ENCODE measurements around the gene RRAS2. TPM values are rescaled to one million over a fixed set of nuclear protein-coding genes. Genes with fewer than 3 reads are reported as not detected.
"Not testable (repeated sequence)": the region's sequence is repeated elsewhere in the genome, so short reads cannot be mapped to it uniquely, and the experiment has no call there.

RRAS2 gene
- total RNA-seq, 1 experiment from 2014 or later: 158 TPM

DNA sequence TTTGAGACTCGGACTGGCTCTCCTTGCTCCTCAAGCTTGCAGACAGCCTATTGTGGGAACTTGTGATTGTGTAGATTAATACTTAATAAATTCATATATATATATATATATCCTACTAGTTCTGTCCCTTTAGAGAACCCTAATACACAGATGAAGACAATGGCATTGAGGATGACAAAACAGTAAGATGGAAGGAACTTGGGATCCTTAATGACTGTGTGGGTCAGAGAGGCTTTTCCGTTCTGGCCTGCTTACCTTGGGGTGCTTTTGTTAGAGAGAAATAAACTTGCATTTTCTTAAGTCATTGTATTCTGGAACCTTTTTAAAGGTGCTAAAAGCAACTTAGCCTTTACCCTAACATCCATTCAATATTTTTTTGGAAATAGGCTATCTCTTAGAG is 49.6 kb upstream of the RRAS2 start:
- no peak overlapping the region for H3K4me3 Mint-ChIP-seq
- H3K27ac Mint-ChIP-seq: no peak overlapping the region
- Histone ChIP-seq H3K4me2 (ENCODE audit: insufficient read depth, insufficient read length, low read length) (no peak overlapping the region), H3K23me2 (ENCODE audit: insufficient read length, low read depth, low read length, poor library complexity, severe bottlenecking) (no peaks in the 10 kb centered on the region), H3K79me1 (ENCODE audit: insufficient read depth, low read depth, low read length, poor library complexity, severe bottlenecking) (no peaks in the 10 kb centered on the region), H2BK15ac (ENCODE audit: low read depth, low read length) (no peak overlapping the region), H3K4me1 (ENCODE audit: insufficient read depth, low read length) (peaks cover 10% of the 10 kb centered on the region; the same call in 1 of the 2 replicates), H3K14ac (ENCODE audit: insufficient read depth, low read length) (no peak overlapping the region), H3K27ac (ENCODE audit: insufficient read length, low read depth, low read length) (no peak overlapping the region), H3K9me3 (ENCODE audit: control insufficient read depth, low read depth, low read length) (no peaks in the 10 kb centered on the region), H3K56ac (ENCODE audit: insufficient read length, low read depth, low read length) (no peak overlapping the region), H2AK5ac (ENCODE audit: insufficient read length, low read length) (no peak overlapping the region), H4K5ac (ENCODE audit: insufficient read length, low read depth, low read length) (no peak overlapping the region), H2BK12ac (ENCODE audit: insufficient read length, low read depth, low read length) (no peak overlapping the region), H4K8ac (replicated peaks; ENCODE audit: insufficient read length, low read depth, low read length) (no peak overlapping the region), H3K18ac (ENCODE audit: insufficient read length, low read depth, low read length) (no peak overlapping the region), H2AFZ (ENCODE audit: low read length) (no peak overlapping the region), H3K4ac (ENCODE audit: low read depth, low read length) (no peak overlapping the region), H2BK20ac (ENCODE audit: low read depth, low read length, poor library complexity, severe bottlenecking) (no peak overlapping the region), H4K20me1 (ENCODE audit: control insufficient read depth, insufficient read depth, insufficient read length) (no peaks in the 10 kb centered on the region), H3K79me2 (ENCODE audit: insufficient read depth, low read length) (no peaks in the 10 kb centered on the region), H2BK5ac (ENCODE audit: insufficient read length, low read length) (no peak overlapping the region), H3K9ac (ENCODE audit: extremely low read depth, insufficient read length, low read length) (no peak overlapping the region), H3T11ph (ENCODE audit: low read length) (no peak overlapping the region), H2BK120ac (ENCODE audit: low read depth, low read length, poor library complexity, severe bottlenecking) (no peak overlapping the region), H4K91ac (ENCODE audit: insufficient read length, low read depth, low read length) (no peak overlapping the region), H3K27me3 (ENCODE audit: insufficient read depth, low read length) (no peaks in the 10 kb centered on the region), H3K23ac (ENCODE audit: insufficient read length, low read depth, low read length) (no peak overlapping the region)
- H3K4me1 Mint-ChIP-seq: peaks cover 56 to 60% of the 10 kb centered on the region in 2 experiments
- no peak for DNase-seq
- no peaks in the 10 kb centered on the region for H3K36me3 Mint-ChIP-seq (ENCODE audit: insufficient read depth in 1 of 3, low read depth in 3 of 3)
- H3K9me3 Mint-ChIP-seq: no peaks in the 10 kb centered on the region
- TF ChIP-seq, protein P1, sequence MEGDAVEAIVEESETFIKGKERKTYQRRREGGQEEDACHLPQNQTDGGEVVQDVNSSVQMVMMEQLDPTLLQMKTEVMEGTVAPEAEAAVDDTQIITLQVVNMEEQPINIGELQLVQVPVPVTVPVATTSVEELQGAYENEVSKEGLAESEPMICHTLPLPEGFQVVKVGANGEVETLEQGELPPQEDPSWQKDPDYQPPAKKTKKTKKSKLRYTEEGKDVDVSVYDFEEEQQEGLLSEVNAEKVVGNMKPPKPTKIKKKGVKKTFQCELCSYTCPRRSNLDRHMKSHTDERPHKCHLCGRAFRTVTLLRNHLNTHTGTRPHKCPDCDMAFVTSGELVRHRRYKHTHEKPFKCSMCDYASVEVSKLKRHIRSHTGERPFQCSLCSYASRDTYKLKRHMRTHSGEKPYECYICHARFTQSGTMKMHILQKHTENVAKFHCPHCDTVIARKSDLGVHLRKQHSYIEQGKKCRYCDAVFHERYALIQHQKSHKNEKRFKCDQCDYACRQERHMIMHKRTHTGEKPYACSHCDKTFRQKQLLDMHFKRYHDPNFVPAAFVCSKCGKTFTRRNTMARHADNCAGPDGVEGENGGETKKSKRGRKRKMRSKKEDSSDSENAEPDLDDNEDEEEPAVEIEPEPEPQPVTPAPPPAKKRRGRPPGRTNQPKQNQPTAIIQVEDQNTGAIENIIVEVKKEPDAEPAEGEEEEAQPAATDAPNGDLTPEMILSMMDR (conservative IDR thresholded peaks at IDR 0.05): no peak
- H3K27me3 Mint-ChIP-seq (ENCODE audit: low read depth): no peaks in the 10 kb centered on the region; the same call in 1 of the 2 replicates
- WGBS (ENCODE audit: extremely low coverage, insufficient read length, low lambda C conversion rate): no CpG with 5 or more reads among the region's 2 CpGs

DNA sequence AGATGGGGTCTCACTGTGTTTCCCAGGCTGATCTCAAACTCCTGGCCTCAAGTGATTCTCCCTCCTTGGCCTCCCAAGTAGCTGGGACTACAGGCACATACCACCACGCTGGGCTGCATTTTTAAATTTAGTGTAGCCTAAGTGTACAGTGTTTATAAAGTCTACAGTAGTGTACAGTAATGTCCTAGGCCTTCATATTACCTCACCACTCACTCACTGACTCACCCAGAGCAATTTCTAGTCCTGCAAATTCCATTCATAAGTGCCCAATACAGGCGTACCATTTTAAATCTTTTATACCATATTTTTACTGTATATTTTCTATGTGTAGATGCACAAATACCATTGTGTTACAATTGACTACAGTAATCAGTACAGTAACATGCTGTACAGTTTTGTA is 47.1 kb upstream of the RRAS2 start:
- H3K9ac ChIP-seq (ENCODE audit: extremely low read depth, insufficient read length, low read length); H3K27me3 Mint-ChIP-seq (ENCODE audit: low read depth); H3K9me3 Mint-ChIP-seq; H2BK5ac ChIP-seq (ENCODE audit: insufficient read length, low read length); H2BK120ac ChIP-seq (ENCODE audit: low read depth, low read length, poor library complexity, severe bottlenecking); H3K56ac ChIP-seq (ENCODE audit: insufficient read length, low read depth, low read length); H3K4me1 ChIP-seq (ENCODE audit: insufficient read depth, low read length); H3K23ac ChIP-seq (ENCODE audit: insufficient read length, low read depth, low read length); H3K18ac ChIP-seq (ENCODE audit: insufficient read length, low read depth, low read length); H3K23me2 ChIP-seq (ENCODE audit: insufficient read length, low read depth, low read length, poor library complexity, severe bottlenecking); H3K27ac ChIP-seq (ENCODE audit: insufficient read length, low read depth, low read length); H3K14ac ChIP-seq (ENCODE audit: insufficient read depth, low read length); H2BK15ac ChIP-seq (ENCODE audit: low read depth, low read length); H3K79me2 ChIP-seq (ENCODE audit: insufficient read depth, low read length); H2BK12ac ChIP-seq (ENCODE audit: insufficient read length, low read depth, low read length); H3K4me2 ChIP-seq (ENCODE audit: insufficient read depth, insufficient read length, low read length); H4K91ac ChIP-seq (ENCODE audit: insufficient read length, low read depth, low read length); H3K27me3 ChIP-seq (ENCODE audit: insufficient read depth, low read length); H3K79me1 ChIP-seq (ENCODE audit: insufficient read depth, low read depth, low read length, poor library complexity, severe bottlenecking); H2BK20ac ChIP-seq (ENCODE audit: low read depth, low read length, poor library complexity, severe bottlenecking); H4K8ac ChIP-seq (replicated peaks; ENCODE audit: insufficient read length, low read depth, low read length); H4K5ac ChIP-seq (ENCODE audit: insufficient read length, low read depth, low read length); H3K9me3 ChIP-seq (ENCODE audit: control insufficient read depth, low read depth, low read length); H3K4ac ChIP-seq (ENCODE audit: low read depth, low read length); H2AFZ ChIP-seq (ENCODE audit: low read length); H2AK5ac ChIP-seq (ENCODE audit: insufficient read length, low read length); H3K4me3 Mint-ChIP-seq; DNase-seq; H3T11ph ChIP-seq (ENCODE audit: low read length); H4K20me1 ChIP-seq (ENCODE audit: control insufficient read depth, insufficient read depth, insufficient read length); H3K36me3 Mint-ChIP-seq (ENCODE audit: insufficient read depth in 1 of 3, low read depth in 3 of 3): not testable (repeated sequence)
- peak overlapping the region in 1 of 3 experiments; percentile 95; a peak in 2 of 7 replicates for H3K27ac Mint-ChIP-seq
- peaks cover 40 to 44% of the 10 kb centered on the region in 2 experiments for H3K4me1 Mint-ChIP-seq
- WGBS (ENCODE audit: extremely low coverage, insufficient read length, low lambda C conversion rate): no CpG with 5 or more reads among the region's 2 CpGs

Data from H9 (cell line).